Anterior cingulate cortex (tissue), 58 donors: ENCODE measurements around the gene TLE4.

Experiments used
- DNase-seq, 58 donors: peaks; one replicate each; lab custom pipeline; 2025; lab: John Stamatoyannopoulos, UW

TLE4 gene

GRCh38 chr9:79660615-79661014 lies 88.8 kb downstream of the TLE4 start:
- DNase-seq, result no peak

GRCh38 chr9:79661279-79661678 lies 89.5 kb downstream of the TLE4 start:
- no peak for DNase-seq

- no peak for DNase-seq
These were observed 90.2 kb downstream of the TLE4 start for GRCh38 chr9:79661886-79662536.

GRCh38 chr9:79662537-79662956 lies 90.8 kb downstream of the TLE4 start:
- peak in 2 of 58 donors; percentile 10 to 47 for DNase-seq

- DNase-seq, result peak in 3 of 58 donors; percentile 14 to 32 (median 14)
These were observed 91.5 kb downstream of the TLE4 start for GRCh38 chr9:79663300-79663699.

GRCh38 chr9:79663878-79664277 lies 92.1 kb downstream of the TLE4 start:
- DNase-seq, result peak in 1 of 58 donors; percentile 9

GRCh38 chr9:79664375-79664831 lies 92.6 kb downstream of the TLE4 start:
- no peak for DNase-seq

GRCh38 chr9:79665369-79665768 lies 93.6 kb downstream of the TLE4 start:
- no peak for DNase-seq

GRCh38 chr9:79665931-79666330 lies 94.2 kb downstream of the TLE4 start:
- DNase-seq, result no peak

- no peak for DNase-seq
These were observed 95.4 kb downstream of the TLE4 start for GRCh38 chr9:79667120-79667519.

GRCh38 chr9:79667817-79668436 lies 96.2 kb downstream of the TLE4 start:
- DNase-seq, result peak in 1 of 58 donors; percentile 19

GRCh38 chr9:79668956-79669355 lies 97.2 kb downstream of the TLE4 start:
- no peak for DNase-seq

GRCh38 chr9:79670269-79670961 lies 98.7 kb downstream of the TLE4 start:
- no peak for DNase-seq

- DNase-seq, result no peak
These were observed 99.8 kb downstream of the TLE4 start for GRCh38 chr9:79671558-79671957.

- no peak for DNase-seq
These were observed 100.5 kb downstream of the TLE4 start for GRCh38 chr9:79672236-79672635.

- DNase-seq, result no peak
These were observed 101.1 kb downstream of the TLE4 start for GRCh38 chr9:79672891-79673290.

- DNase-seq, result no peak
These were observed 101.8 kb downstream of the TLE4 start for GRCh38 chr9:79673614-79674013.

- DNase-seq, result no peak
These were observed 102.5 kb downstream of the TLE4 start for GRCh38 chr9:79674052-79674777.

GRCh38 chr9:79681576-79681975 lies 109.8 kb downstream of the TLE4 start:
- no peak for DNase-seq

- DNase-seq, result no peak
These were observed 110.4 kb downstream of the TLE4 start for GRCh38 chr9:79682076-79682736.
